ENCODE measurements around the gene RGS17. TPM values are rescaled to one million over a fixed set of nuclear protein-coding genes. Genes with fewer than 3 reads are reported as not detected.
"Not testable (repeated sequence)": the region's sequence is repeated elsewhere in the genome, so short reads cannot be mapped to it uniquely, and the experiment has no call there.

RGS17 gene
- total RNA-seq, 2 donors from 2014 or later, result not detected

- no peaks in the 10 kb centered on the region for H3K9me3 ChIP-seq (ENCODE audit: control insufficient read depth, low read length, poor library complexity, severe bottlenecking)
- peaks cover 2% of the 10 kb centered on the region for H3K36me3 Mint-ChIP-seq (ENCODE audit: low read depth)
- H3K27ac Mint-ChIP-seq, result peak overlapping the region; percentile 94
- H3K4me3 Mint-ChIP-seq, result peak overlapping the region; percentile 95
- peaks cover 39% of the 10 kb centered on the region for H3K4me1 Mint-ChIP-seq
- DNase-seq (no peak), ATAC-seq (peak; percentile 22)
- no peaks in the 10 kb centered on the region for H3K27me3 Mint-ChIP-seq
Measured at GRCh38 chr6:153001767-153002612, 129.1 kb downstream of the RGS17 start.

- H3K27me3 Mint-ChIP-seq; ATAC-seq; DNase-seq; H3K9me3 ChIP-seq (ENCODE audit: control insufficient read depth, low read length, poor library complexity, severe bottlenecking); H3K36me3 Mint-ChIP-seq (ENCODE audit: low read depth): not testable (repeated sequence)
- Mint-ChIP-seq H3K4me3 (peak overlapping the region; percentile 53), H3K4me1 (peaks cover 42% of the 10 kb centered on the region), H3K27ac (peak overlapping the region; percentile 94)
Measured at GRCh38 chr6:153000790-153001189, 130.3 kb downstream of the RGS17 start.

GRCh38 chr6:153000243-153000642 is 130.8 kb downstream of the RGS17 start:
- peaks cover 7% of the 10 kb centered on the region for H3K36me3 Mint-ChIP-seq (ENCODE audit: low read depth)
- peak overlapping the region; percentile 53 for H3K4me3 Mint-ChIP-seq
- peak overlapping the region; percentile 94 for H3K27ac Mint-ChIP-seq
- ATAC-seq, result no peak
- DNase-seq, result no peak
- H3K4me1 Mint-ChIP-seq, result peaks cover 42% of the 10 kb centered on the region
- no peaks in the 10 kb centered on the region for H3K27me3 Mint-ChIP-seq
- H3K9me3 ChIP-seq (ENCODE audit: control insufficient read depth, low read length, poor library complexity, severe bottlenecking), result no peaks in the 10 kb centered on the region

GRCh38 chr6:152999538-152999937 is 131.5 kb downstream of the RGS17 start:
- not testable (repeated sequence) for H3K36me3 Mint-ChIP-seq (ENCODE audit: low read depth); ATAC-seq; H3K9me3 ChIP-seq (ENCODE audit: control insufficient read depth, low read length, poor library complexity, severe bottlenecking); DNase-seq; H3K27me3 Mint-ChIP-seq
- Mint-ChIP-seq H3K4me1 (peaks cover 42% of the 10 kb centered on the region), H3K27ac (peak overlapping the region; percentile 62), H3K4me3 (peak overlapping the region; percentile 13)

GRCh38 chr6:152993847-152994246 is 137.2 kb downstream of the RGS17 start:
- ATAC-seq (no peak), DNase-seq (no peak)
- no peak overlapping the region for H3K4me3 Mint-ChIP-seq
- H3K27me3 Mint-ChIP-seq, result no peaks in the 10 kb centered on the region
- peaks cover 7% of the 10 kb centered on the region for H3K36me3 Mint-ChIP-seq (ENCODE audit: low read depth)
- H3K9me3 ChIP-seq (ENCODE audit: control insufficient read depth, low read length, poor library complexity, severe bottlenecking), result no peaks in the 10 kb centered on the region
- H3K27ac Mint-ChIP-seq, result peak overlapping the region; percentile 16
- H3K4me1 Mint-ChIP-seq, result peaks cover 8% of the 10 kb centered on the region

- Mint-ChIP-seq H3K27ac (peak overlapping the region; percentile 16), H3K4me1 (peaks cover 8% of the 10 kb centered on the region), H3K4me3 (no peak overlapping the region), H3K27me3 (no peaks in the 10 kb centered on the region), H3K36me3 (ENCODE audit: low read depth) (peaks cover 7% of the 10 kb centered on the region)
- ATAC-seq (no peak), DNase-seq (no peak)
- H3K9me3 ChIP-seq (ENCODE audit: control insufficient read depth, low read length, poor library complexity, severe bottlenecking), result no peaks in the 10 kb centered on the region
Measured at GRCh38 chr6:152993431-152993830, 137.7 kb downstream of the RGS17 start.

GRCh38 chr6:152986978-152987377 is 144.1 kb downstream of the RGS17 start:
- Mint-ChIP-seq H3K27ac (peak overlapping the region; percentile 72), H3K4me3 (no peak overlapping the region), H3K27me3 (no peaks in the 10 kb centered on the region), H3K36me3 (ENCODE audit: low read depth) (peaks cover 2% of the 10 kb centered on the region), H3K4me1 (peaks cover 25% of the 10 kb centered on the region)
- DNase-seq (no peak), ATAC-seq (no peak)
- no peaks in the 10 kb centered on the region for H3K9me3 ChIP-seq (ENCODE audit: control insufficient read depth, low read length, poor library complexity, severe bottlenecking)

GRCh38 chr6:152985300-152985699 is 145.8 kb downstream of the RGS17 start:
- H3K27ac Mint-ChIP-seq, result peak overlapping the region; percentile 95
- not testable (repeated sequence) for DNase-seq; H3K27me3 Mint-ChIP-seq; H3K4me3 Mint-ChIP-seq; ATAC-seq; H3K9me3 ChIP-seq (ENCODE audit: control insufficient read depth, low read length, poor library complexity, severe bottlenecking); H3K36me3 Mint-ChIP-seq (ENCODE audit: low read depth)
- peaks cover 36% of the 10 kb centered on the region for H3K4me1 Mint-ChIP-seq

GRCh38 chr6:152984513-152984872 is 146.6 kb downstream of the RGS17 start:
- DNase-seq (no peak), ATAC-seq (no peak)
- no peaks in the 10 kb centered on the region for H3K27me3 Mint-ChIP-seq
- H3K9me3 ChIP-seq (ENCODE audit: control insufficient read depth, low read length, poor library complexity, severe bottlenecking), result no peaks in the 10 kb centered on the region
- H3K36me3 Mint-ChIP-seq (ENCODE audit: low read depth), result peaks cover 5% of the 10 kb centered on the region
- H3K4me3 Mint-ChIP-seq, result peak overlapping the region; percentile 97
- peak overlapping the region; percentile 95 for H3K27ac Mint-ChIP-seq
- H3K4me1 Mint-ChIP-seq, result peaks cover 39% of the 10 kb centered on the region

- peak overlapping the region; percentile 97 for H3K4me3 Mint-ChIP-seq
- DNase-seq (peak; percentile 89 to 94 (median 90)), ATAC-seq (peak; percentile 0)
- no peaks in the 10 kb centered on the region for H3K27me3 Mint-ChIP-seq
- peaks cover 39% of the 10 kb centered on the region for H3K4me1 Mint-ChIP-seq
- H3K9me3 ChIP-seq (ENCODE audit: control insufficient read depth, low read length, poor library complexity, severe bottlenecking), result no peaks in the 10 kb centered on the region
- peaks cover 5% of the 10 kb centered on the region for H3K36me3 Mint-ChIP-seq (ENCODE audit: low read depth)
- H3K27ac Mint-ChIP-seq, result peak overlapping the region; percentile 95
Measured at GRCh38 chr6:152983637-152984512, 147.2 kb downstream of the RGS17 start.

GRCh38 chr6:152982904-152983636 is 148.0 kb downstream of the RGS17 start, which contains the start of gene FBXO5:
FBXO5 (minus strand) TSS chr6:152983041; CDS start chr6:152982959, 82 bp downstream.
- no peaks in the 10 kb centered on the region for H3K27me3 Mint-ChIP-seq
- ATAC-seq (peak; percentile 96), DNase-seq (peak; percentile 94 to 97 (median 96))
- H3K27ac Mint-ChIP-seq, result peak within 1 kb of the TSS; percentile 95
- peak within 1 kb of the TSS; percentile 97 for H3K4me3 Mint-ChIP-seq
- H3K9me3 ChIP-seq (ENCODE audit: control insufficient read depth, low read length, poor library complexity, severe bottlenecking), result no peaks in the 10 kb centered on the region
- peaks cover 42% of the 10 kb centered on the region for H3K4me1 Mint-ChIP-seq
- H3K36me3 Mint-ChIP-seq (ENCODE audit: low read depth), result peaks cover 5% of the 10 kb centered on the region

GRCh38 chr6:152981989-152982903 is 148.8 kb downstream of the RGS17 start:
- peaks cover 5% of the 10 kb centered on the region for H3K36me3 Mint-ChIP-seq (ENCODE audit: low read depth)
- peaks cover 41% of the 10 kb centered on the region for H3K4me1 Mint-ChIP-seq
- no peak for ATAC-seq
- H3K4me3 Mint-ChIP-seq, result peak overlapping the region; percentile 97
- no peaks in the 10 kb centered on the region for H3K27me3 Mint-ChIP-seq
- no peaks in the 10 kb centered on the region for H3K9me3 ChIP-seq (ENCODE audit: control insufficient read depth, low read length, poor library complexity, severe bottlenecking)
- H3K27ac Mint-ChIP-seq, result no peak overlapping the region
- peak in 2 of 3 donors; percentile 4 to 12 for DNase-seq

Measured in T-helper 17 cell (primary cell).